GM19193 (cell line): ENCODE data around the gene CWC15.

Experiments
- POLR2A ChIP-seq: IDR thresholded peaks from 4 replicates; pipeline ENCODE4 v1.6.1; 2011; ENCODE audit not compliant: insufficient read depth, insufficient read length; ENCODE audit errors: extremely low read depth

The CWC15 gene

DNA sequence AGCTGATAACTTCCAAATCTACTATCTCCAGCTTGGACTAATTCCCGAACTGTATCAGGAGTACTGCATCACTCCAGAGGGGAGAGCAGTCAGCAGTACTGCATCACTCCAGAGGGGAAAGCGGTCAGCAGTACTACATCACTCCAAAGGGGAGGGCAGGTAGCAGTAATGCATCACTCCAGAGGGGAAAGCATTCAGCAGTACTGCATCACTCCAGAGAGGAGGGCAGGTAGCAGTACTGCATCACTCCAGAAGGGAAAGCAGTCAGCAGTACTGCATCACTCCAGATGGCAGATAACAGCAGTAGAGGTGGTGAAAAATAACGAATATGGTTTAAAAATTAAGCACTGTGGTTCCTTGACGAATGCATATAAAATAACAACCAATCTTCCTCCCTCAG lies 8.4 kb downstream of the CWC15 start:
- no peak for TF ChIP-seq POLR2A

DNA sequence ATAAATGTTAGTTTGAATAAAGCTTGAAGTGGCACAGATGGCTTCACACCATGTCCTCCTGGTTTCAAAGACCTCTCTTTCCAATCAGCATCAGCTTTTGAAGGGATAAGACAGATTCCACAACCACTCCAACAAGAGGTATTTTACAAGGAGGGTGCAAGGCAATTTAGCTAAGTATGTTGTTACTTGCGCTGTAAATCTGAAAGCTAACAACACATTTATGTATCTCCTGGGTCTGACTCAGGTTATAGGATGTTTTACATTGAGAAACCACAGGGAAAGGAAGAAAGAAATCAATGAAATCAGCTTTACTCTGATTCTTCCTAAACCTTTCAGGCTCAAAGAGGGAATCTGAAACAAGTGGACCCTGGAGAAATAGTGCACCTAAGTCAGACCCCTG lies 12.1 kb downstream of the CWC15 start:
- TF ChIP-seq POLR2A = no peak

DNA sequence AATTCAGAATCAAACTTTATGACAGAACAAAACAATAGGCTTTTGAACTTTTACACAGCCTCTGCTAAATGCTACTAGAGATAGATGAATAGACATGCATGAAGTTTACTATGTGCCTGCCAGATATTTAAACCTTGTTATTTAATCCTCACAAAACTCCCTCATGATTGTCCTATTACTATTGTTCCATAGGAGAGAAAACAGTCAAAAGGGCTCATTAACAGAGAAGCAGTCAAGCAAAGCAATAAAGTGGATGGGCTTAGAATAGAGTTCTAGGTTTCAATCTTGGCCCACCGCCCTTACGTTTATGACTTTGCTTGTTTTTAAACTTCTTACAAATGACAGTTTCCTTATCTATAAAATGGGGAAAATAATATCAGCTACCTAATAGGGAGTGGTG lies 12.9 kb downstream of the CWC15 start:
- no peak for TF ChIP-seq POLR2A

DNA sequence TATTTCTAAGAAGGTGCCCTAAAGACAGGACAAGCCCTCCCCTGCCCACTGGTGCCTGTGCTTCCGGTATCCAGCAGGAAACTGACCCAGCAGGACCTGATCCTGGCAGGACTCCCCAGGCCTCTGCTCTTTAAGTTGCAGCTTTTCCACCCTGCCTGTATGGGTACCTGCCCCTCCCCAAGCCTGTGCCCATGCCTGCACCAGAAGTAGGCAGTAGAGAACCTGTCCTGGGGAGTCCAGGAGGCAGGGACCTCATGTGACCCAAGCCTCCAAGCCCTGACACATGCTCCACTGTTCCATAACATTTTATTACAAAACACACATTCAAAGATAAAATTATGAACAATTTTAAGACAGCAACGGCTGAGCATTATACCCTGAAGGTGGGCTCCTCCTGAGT lies 14.2 kb downstream of the CWC15 start:
- no peak for TF ChIP-seq POLR2A

DNA sequence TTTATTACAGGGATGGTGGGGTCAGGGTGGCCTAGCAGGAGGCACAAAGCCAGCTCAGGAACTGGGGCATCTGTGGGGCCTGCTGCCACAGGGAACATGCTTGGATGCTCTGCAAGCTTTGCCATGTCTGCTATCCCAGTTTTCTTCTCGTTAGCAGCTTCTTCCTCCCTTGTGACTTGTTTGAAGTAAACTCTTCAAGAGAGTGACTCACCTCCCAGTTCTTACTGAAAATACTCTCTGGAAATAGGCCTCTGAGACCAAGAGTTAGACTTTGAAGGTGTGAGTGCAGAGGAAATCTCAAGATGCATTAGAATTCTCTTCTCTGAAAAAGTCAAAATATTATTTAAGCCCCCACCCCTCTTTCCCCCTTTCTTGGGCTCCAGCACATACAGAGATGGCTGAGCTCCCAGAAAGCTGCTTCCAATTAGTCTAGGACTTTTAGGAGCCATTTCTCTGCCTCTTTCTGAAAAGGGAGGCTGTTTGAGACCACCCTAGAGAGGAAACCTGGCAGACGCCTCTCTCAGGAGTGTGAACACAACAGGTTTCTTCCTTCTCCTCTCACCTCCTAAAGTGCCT lies 15.1 kb downstream of the CWC15 start:
- TF ChIP-seq POLR2A = no peak

DNA sequence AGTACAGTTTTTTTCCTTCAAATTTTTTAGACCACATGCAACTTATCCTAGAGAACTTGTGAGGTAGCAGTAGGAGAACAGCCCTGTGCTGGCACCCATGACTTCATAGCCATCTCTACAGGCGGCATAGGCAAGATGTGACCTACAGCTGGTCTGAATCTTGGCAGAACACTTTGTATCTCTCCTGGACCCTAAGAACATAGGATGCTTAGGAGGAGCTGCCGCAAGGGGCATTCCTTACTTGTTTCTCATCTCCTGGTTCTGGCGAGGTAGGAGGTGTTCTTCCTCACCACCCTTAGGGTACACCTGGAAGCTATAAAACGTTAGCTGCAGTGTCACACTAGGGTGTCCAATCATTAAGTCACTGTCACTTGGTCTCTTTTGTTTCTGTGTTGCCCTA lies 16.4 kb downstream of the CWC15 start:
- TF ChIP-seq POLR2A = no peak

DNA sequence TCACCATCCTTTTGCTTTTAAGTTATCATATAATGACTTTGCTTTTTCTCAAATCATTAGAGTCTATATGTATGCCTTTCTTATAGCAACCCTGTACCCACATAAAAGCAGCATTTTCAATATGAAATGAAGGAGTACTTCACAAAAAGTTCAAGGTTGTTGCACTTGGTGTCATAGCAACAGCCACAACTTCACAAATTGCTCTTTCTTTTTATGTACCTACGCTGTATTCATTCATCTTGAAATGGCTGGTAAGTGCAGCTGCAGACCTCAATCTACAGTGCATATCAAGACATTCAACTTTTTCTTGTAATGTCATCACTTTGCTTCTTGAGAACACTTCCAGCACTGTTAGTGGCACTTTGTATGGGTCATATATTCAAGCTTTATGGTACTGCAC lies 18.6 kb downstream of the CWC15 start:
- TF ChIP-seq POLR2A = no peak

DNA sequence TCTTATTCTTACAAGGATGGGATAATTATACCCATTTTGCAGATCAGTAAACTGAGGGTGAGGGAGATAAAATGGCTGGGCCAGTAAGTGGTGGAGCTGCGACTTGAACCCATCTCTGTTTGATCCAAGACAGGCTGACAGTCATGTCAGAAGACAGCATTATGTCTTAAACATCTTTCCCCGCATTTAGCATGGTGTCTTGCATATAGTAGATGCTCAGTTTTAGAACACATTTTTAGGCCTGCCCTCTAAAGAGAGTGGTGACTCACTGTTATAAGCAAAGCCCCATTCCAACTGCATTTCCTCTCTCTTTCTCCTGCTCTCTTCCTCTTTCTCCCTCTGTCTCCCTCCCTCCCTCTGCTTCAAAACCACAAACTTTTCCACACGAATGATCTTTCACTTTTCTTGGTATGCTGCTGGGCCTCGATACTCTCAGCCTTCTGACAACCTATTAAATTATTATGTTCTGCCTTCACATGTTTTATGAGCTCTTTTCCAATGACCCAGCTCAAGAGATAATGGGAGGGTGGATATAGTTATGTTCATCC lies 25.2 kb downstream of the CWC15 start:
- TF ChIP-seq POLR2A = no peak

DNA sequence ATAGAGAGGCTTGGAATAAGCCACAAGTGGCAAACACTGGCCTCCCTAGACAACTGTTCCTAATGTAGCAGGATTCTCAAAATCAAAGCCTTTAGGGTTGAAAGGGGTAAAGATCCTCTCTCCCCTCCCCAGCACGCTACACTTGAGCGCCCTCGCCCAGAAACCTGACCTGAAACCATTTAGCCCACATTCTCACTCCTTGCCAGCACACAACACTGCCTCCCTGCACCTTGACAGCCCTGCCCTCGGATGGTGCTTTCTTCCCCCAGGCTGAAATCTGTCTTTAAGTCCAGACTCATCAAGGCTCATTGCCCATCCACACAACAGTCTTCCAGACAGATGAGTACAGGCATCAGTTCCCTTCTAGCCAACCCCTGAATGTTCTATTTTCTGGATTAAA lies 26.5 kb downstream of the CWC15 start:
- no peak for TF ChIP-seq POLR2A

DNA sequence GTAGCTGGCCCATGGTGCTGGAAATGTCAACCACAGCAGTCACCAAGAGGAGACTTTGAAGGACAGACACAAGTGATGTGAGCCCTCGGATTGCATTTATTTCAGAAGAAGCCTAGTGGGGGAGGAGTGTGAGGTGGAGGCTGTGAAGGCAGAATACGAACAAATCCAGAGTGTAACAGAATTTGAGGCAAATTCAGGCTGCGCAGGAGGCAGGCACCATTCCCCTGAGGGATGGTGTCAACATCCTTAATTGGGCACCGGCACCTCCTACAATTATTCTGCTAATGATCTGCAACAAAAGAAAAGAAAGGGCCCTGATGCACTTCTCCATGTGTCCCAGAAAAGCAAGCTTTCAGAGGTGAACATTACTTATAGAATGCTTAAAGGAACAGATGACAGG lies 32.2 kb downstream of the CWC15 start:
- no peak for TF ChIP-seq POLR2A

DNA sequence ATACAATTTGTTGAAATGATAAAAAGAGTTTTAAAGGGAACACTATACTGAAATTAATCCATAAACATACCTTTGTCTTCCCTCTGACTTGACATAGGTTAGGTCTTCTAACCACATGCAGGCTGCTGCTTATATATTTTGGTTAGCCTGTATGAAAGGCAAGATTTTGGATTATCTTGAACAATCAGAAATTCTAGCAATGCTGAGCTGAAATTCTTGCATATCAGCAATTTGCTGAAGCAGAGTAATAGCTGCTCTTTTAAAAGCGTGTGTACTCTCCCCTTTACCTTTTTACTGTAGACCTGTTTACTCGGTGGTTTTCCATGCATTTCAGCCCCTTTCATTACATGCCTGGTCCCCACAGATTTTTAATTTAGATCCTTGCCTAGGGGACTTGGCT lies 34.0 kb downstream of the CWC15 start:
- no peak for TF ChIP-seq POLR2A

DNA sequence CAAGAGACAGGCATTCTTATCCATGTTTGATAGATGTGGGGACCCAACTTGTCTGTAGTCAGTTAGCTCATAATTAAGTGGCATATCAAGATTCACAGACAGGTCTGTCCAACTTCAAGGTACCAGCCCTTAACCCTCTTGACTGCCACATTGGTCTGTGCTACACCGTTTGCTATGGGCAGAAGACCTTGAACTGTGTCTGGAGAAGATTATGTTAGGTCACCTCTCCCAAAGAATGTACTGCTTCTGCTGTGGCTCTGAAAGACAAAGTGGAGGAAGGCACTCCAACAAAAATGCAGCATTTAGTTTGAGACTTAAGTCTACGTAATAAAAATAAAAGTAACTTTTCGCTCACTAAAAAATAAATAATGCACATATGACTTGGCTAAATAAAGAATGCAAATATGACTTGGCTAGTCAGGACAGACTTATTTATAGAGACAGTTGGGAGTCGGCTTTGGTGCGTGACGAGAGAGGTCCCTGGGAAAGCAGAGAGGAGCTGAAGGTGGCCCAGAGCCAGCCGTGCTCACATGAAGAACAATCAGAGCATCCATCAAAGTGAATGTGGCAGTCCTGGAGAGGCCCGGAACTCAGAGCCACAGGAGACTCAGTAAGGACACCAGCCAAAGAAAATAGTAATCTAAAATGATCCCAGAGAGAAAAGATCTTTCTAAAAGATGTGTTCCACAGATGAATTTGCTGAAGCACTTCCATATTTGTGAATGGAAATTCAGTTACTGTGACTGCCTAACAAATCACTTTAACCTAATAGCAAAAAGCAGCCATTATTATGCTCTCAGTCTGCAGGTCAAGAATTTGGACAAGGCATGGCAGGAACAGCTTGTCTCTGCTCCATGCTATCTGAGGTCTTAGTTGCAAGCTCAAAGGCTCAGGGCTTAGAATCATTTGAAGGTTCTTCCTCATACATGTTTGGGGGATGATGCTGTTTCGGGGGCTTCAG lies 35.0 kb downstream of the CWC15 start:
- TF ChIP-seq POLR2A = no peak

DNA sequence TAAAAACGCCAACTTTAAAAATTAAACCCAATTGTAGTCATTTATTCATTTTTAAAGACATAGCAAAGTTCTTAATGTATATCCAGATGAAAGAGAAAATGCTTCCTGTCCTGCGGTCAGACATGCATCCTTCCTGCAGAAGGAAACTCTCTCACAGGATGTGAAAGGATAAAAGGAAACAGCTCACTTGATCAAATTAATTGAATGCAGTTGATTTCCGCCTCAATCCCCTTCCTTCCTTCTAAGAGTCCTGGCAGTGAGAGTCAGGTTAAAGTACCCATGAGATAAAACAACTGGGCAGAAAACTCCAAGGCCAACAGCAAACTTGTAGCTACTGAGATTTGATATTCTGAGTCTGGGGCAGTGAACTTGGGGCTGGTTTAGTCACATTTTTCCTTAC lies 38.5 kb downstream of the CWC15 start:
- TF ChIP-seq POLR2A = no peak

DNA sequence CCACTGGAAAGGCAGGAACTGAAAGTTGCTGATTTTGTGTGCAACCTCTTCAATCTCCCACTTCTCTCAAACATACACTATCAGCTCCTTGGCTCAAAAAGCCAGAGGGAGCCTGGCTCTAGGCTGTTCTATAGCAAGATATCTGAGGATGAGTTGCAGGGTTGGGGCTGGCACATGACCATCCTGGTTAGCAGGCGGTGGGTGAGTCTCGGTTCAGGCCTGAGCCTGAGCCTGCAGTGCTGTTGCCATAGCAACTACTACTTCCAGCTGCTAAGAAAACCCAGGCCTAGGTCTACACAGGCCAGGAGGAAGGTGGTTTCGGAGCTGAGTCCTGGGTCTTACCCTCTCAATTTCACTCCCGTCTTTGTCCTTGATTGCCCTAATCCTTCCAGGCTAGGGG lies 39.0 kb downstream of the CWC15 start:
- TF ChIP-seq POLR2A = no peak

DNA sequence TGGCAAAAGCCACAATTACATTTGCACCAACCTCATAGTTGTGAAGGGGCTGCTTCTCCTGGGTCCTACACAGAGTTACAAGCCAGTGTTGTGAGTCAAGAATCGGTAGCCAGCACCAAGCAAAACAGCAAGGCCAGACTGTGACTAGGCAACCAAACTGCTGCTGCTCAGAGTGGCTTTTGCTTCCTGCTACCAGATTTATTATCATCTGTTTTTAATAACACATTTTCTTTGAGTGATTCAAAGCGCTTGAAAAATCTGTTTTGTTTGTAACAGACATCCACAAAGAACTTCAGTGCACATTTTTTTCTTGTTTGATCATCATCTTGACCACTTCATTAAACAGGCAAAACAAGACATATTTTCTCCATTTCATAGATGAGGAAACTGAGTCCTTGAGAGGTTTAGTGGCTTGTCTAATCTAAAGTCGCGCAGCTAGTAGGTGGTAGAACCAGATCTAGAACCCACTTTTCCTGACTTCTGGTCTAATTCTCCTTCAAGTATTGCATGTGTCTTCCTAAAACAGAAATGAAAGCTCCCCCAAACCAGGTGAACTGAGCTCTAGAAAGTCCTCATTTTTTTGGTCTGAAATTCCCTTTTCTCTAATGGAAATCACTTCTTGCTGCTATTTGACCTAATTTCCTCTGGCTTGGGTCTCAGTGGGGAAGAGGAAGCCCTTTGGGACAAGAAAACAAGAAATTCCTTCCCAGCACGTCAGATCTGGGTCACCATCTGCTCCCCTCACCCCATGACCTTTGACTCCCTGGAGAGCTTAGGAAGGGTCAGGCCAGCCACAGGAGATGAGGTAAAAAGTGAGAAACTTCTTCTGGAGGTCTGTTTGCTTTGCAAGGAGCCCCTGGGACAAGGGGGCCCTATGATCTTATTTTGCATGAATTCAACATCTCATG lies 39.9 kb downstream of the CWC15 start:
- no peak for TF ChIP-seq POLR2A
